ENCODE results near the gene LSAMP.

LSAMP gene

GRCh38 chr3:115927197-115927596 lies 518.1 kb downstream of the LSAMP start:
- no peak for DNase-seq

GRCh38 chr3:115922681-115923347 lies 522.5 kb downstream of the LSAMP start:
- no peak for DNase-seq

GRCh38 chr3:115921711-115922110 lies 523.6 kb downstream of the LSAMP start:
- DNase-seq = no peak

GRCh38 chr3:115918900-115919299 lies 526.4 kb downstream of the LSAMP start:
- DNase-seq = no peak

- no peak for DNase-seq
Observed at GRCh38 chr3:115916866-115917265, 528.4 kb downstream of the LSAMP start.

- DNase-seq = no peak
Observed at GRCh38 chr3:115915061-115915460, 530.2 kb downstream of the LSAMP start.

- DNase-seq = no peak
Observed at GRCh38 chr3:115913069-115913686, 532.1 kb downstream of the LSAMP start.

GRCh38 chr3:115912372-115912771 lies 532.9 kb downstream of the LSAMP start:
- no peak for DNase-seq

GRCh38 chr3:115905871-115906270 lies 539.4 kb downstream of the LSAMP start:
- DNase-seq = no peak

GRCh38 chr3:115903843-115904242 lies 541.4 kb downstream of the LSAMP start:
- DNase-seq = no peak

- no peak for DNase-seq
Observed at GRCh38 chr3:115901008-115901407, 544.3 kb downstream of the LSAMP start.

- no peak for DNase-seq
Observed at GRCh38 chr3:115899535-115899934, 545.8 kb downstream of the LSAMP start.

GRCh38 chr3:115898656-115899410 lies 546.5 kb downstream of the LSAMP start:
- DNase-seq = no peak

GRCh38 chr3:115891006-115891636 lies 554.2 kb downstream of the LSAMP start:
- no peak for DNase-seq

- no peak for DNase-seq
Observed at GRCh38 chr3:115890579-115890978, 554.7 kb downstream of the LSAMP start.

GRCh38 chr3:115885621-115886020 lies 559.7 kb downstream of the LSAMP start:
- DNase-seq = no peak

GRCh38 chr3:115877615-115877899 lies 567.7 kb downstream of the LSAMP start:
- DNase-seq = no peak

- DNase-seq = no peak
Observed at GRCh38 chr3:115876876-115877614, 568.2 kb downstream of the LSAMP start.

- no peak for DNase-seq
Observed at GRCh38 chr3:115875460-115875859, 569.8 kb downstream of the LSAMP start.

GRCh38 chr3:115871735-115872134 lies 573.6 kb downstream of the LSAMP start:
- DNase-seq = no peak

GRCh38 chr3:115864911-115865310 lies 580.4 kb downstream of the LSAMP start:
- no peak for DNase-seq

GRCh38 chr3:115862849-115863248 lies 582.4 kb downstream of the LSAMP start:
- no peak for DNase-seq

GRCh38 chr3:115862099-115862498 lies 583.2 kb downstream of the LSAMP start:
- DNase-seq = no peak

Measured in CD4-positive, alpha-beta T cell treated with Interleukin-1 beta for 1 hour (primary cell).